NCI-H524 treated with DMSO at 0.1 percent for 48 hours (cell line): ENCODE data around the gene LAX1.
"Not testable (repeated sequence)": the region's sequence is repeated elsewhere in the genome, so short reads cannot be mapped to it uniquely, and the experiment has no call there.

Experiments used
- DNase-seq: peaks from one replicate; lab custom pipeline; 2025; lab: John Stamatoyannopoulos, UW

The LAX1 gene, protein sequence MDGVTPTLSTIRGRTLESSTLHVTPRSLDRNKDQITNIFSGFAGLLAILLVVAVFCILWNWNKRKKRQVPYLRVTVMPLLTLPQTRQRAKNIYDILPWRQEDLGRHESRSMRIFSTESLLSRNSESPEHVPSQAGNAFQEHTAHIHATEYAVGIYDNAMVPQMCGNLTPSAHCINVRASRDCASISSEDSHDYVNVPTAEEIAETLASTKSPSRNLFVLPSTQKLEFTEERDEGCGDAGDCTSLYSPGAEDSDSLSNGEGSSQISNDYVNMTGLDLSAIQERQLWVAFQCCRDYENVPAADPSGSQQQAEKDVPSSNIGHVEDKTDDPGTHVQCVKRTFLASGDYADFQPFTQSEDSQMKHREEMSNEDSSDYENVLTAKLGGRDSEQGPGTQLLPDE

DNA sequence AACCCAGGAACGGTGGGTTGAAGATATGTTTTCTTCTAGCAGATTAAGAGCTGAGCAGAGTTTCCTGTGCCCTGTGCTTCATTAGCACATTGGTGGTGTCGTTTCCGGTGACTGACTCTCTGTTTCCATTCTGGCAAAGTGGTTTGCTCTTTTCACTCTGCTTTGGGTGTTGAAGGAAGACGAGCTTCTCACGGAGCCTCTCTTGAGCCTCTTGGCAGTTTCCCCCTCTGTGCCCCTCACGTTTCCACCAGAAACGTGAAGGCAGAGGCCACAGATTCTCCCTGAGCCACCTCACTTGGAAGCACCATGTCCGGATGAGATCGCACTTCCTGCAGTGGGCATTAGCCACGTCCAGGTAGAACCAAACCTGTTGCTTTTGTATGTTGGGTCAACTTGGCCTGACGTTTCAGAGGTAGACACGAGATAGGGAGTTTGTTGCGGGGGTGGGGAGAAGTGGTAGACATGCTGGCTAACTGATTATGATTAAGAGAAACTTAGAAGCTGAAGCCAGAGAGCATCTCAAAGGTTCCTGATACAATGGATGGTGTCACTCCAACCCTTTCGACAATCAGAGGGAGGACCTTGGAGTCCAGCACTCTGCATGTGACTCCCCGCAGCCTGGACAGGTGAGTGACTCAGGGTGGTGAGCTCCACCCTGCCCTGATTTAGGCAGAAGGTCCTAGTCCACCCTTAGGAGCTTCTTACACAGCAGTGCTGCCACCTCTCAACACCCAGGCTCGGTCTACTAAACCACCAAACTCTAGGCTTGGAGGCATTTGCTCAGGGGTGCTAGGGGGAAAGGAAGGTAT lies at the start of gene LAX1:
Gene LAX1 (plus strand): TSS at position 155 of the 809 bp plus-strand sequence. CDS start 383 bp downstream, at position 538.
- DNase-seq = no peak

DNA sequence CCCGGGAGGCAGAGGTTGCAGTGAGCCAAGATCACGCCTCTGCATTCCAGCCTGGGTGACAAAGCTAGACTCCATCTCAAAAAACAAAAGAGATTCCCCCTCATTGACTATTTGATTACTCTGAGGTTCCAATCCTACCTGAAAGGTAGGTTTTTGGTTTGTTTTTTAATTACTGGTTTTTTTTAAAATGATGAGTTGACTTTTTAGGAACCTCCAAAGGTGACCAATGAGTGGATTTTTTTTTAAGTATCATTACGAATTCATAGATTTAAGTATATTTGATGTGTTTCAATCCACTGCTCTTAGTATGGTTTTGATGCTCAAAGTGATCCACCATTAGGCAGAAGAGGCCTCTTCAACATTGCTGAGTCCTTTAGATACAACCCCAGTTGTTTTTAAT lies 47.9 kb upstream of the LAX1 start:
- DNase-seq = no peak

DNA sequence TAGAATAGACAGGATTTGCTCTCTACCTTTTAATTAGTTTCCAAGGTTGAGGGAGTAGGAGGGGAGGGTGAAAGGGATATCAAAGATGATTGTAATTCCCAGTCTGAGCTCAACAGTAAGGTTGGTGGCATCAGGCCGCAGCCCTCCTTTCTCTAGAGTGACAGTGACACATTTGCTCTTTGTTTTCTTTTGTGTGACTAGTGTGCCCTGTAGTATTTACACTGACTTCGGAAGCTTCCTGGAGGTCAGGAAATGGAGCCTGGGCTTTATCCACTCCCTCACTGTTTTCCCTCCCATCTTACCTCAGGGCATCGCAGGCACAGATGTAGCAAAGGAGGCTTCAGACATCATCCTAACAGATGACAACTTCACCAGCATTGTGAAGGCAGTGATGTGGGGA lies 44.7 kb upstream of the LAX1 start:
- DNase-seq = no peak

DNA sequence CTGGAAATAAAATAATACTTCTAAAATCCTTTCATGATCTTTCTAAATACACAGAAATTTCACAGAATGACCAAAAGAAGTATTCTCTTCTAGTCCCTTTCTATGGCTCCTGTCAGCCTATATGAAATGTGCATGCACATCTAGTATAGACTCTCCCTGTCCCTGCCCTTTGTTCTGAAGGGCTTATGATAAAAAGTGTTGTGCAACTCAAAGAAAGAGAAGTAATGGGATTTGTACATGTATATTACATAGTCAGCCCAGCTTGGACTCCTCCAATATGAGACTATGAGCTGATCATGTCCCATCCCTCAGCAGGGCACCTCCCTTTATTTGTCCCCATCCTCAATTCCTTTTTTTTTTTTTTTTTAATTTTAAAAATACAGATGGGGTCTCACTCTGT lies 42.1 kb upstream of the LAX1 start:
- DNase-seq = no peak

DNA sequence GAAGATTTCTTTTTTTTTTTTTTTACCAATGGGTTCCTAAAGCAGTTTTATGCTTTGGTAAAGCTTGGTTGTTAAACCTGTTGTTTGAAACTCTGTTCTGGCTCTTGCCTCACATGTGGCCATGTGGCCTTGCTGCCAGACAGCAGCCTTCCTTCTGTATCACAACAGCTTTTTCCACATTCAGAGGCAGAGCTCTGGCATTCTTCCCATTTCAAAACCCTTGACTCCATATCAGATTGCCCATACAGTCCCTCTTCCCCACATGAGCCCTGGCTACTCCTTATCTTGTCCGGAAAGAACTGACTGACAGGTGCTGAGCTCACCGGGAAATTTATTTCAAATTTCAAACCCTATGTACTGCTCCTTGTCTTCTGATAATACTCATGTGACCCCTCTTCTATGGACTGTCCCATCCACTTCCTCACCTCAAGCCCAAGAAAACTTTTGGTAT lies 38.5 kb upstream of the LAX1 start:
- no peak for DNase-seq

DNA sequence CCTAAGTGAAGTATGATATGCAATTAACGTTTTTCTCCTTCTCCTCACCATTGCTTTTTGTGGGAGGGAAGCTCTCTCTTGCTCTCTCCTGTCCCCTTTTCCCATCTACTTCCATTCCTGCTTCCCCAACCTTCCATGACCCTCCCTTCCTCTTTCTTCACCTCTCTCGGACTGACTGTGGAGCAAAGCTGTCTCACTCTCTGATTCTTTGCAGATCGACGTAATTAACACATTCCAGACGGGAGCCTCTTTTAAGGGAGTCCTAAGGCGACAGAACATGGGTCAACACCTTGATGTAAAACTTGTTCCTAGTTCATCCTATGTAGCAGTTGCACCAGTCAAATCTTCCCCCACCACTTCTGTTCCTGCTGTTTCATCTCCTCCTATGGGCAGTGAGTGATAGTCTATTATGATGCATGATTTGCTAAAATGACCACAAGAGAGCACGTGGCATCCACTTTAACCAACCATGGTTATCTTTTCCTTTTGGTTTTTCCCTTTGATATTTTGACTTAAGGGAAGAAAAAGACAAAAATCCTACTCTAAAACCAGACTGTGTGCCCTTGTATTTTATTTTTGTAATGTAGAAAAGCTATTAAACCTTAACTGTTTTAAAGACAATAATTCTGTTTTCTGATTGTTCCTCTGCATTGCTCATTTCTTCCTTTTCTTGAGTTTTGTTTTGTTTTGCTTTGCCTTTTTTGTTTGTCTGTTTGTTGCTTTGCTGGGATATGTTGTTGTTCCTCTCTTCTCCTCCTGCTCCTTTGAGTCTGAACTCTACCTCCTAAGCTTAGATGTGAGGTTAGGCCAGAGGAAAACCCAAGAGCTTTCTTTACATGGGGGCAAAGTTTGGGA lies 31.7 kb upstream of the LAX1 start:
- no peak for DNase-seq

DNA sequence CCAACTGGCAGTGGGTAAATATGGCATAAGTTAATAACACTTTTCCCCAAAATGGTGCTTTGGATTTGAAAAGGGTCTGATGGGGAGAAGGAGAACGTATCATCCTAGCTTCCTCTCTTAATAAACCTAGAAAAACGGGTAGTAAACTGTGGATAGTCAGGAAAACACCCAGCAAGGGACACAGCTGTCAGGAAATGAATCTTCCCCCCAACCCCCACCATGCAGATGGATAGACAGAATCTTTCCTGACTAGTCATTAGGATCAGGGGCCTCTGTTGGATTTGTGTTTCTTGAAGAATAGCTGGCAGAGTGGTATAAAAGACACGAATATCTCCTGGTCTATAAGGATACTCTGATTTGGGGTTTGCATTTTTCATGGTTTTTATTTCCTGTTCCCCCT lies 22.5 kb upstream of the LAX1 start:
- no peak for DNase-seq

DNA sequence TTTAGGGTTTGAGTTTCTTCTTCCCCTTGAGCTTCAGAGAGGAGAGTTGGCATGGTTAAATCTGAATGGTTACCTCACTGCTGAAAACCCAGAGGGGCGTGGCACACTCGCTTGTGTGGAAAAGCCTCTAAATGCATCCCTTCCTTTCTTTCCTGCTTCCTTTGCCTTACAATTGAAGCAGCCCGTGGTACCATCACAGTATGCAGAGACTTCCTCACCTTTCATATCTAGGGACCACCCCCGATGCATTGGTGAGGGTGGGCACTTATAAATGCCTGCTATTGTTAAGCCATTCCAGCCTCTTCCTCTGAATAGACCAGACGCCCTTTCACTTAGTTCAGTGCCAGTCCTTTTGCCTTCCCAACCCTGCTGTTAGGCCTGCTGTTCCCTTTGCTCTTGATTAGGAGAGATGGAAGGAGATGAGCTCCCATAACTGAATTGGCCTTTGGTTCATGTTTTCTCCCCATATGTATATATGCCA lies 21.9 kb upstream of the LAX1 start:
- no peak for DNase-seq

DNA sequence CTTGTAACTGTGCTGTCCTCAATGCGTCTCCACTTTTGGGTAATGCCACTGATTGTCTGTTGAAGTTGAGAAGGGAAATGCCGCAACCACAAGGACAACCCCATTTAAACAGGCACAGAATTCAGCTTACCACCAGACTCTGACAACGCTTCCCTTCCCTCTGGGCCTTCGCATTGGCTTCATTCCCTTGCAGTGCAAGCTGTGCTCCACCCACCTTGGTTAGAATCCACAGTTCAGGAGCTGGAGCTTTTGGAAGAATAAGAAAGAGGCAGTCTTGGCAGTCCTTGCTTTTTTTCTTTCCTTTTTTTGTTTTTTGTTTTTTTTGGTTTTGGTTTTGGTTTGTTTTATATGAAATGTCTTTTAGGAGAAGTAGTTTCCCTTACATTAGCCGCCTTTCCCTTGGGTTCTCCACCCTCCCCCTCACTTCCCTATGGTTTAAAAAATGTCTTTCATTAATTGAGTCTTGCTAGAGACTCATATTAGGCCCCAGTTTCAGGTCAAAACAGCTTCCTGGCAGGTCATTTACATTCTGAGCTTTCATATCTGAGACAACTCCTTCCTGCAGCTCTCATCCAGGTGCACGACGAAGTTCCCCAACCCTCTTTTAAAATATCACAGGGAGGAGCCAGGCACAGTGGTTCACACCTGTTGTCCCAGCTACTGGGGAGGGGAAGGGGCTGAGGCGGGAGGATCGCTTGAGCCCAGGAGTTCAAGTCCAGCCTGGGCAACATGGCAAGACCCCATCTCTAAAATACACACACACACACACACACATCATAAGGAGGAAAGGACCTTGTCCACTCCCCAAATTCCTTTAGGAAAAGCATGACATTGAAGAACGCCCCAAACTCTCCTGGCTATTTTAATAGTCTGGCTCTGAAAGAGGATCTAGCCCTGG lies 20.7 kb upstream of the LAX1 start:
- DNase-seq = no peak

DNA sequence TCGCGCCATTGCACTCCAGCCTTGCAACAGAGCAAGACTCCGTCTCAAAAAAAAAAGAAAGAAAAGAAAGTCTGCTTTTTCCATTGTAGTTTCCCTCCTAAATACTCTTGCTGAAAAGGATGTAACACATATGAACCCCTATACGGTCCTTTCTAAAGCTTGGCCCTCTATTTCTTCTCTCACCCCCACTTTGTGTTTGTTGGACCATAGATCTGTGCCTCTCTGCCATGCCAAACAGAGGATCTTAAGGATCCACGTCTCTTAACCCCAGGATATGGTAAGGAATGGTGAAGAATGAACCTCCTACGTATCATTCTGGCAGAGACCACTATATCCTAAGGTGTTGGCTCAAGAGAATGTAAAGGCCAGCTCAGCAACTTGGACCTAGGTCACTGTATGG lies 18.7 kb upstream of the LAX1 start:
- DNase-seq = no peak

DNA sequence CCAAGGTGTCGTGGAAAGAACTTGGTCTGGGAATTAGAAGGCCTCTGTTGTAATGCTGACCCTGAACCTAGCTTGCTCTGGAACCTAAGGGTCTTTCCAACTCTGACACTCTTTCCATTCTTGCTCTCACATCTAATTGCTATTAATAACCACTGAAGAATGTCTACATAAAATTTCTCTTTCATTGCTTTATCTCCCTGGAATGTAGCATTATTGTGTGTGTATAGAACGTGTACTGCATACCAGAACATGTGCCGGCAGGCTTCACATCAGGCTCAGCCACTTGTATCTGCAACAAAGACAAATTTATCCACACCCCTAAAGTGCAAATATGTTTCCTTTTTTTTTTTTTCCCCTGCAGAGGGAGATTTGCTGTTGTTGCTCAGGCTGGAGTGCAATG lies 13.9 kb upstream of the LAX1 start:
- DNase-seq = no peak

DNA sequence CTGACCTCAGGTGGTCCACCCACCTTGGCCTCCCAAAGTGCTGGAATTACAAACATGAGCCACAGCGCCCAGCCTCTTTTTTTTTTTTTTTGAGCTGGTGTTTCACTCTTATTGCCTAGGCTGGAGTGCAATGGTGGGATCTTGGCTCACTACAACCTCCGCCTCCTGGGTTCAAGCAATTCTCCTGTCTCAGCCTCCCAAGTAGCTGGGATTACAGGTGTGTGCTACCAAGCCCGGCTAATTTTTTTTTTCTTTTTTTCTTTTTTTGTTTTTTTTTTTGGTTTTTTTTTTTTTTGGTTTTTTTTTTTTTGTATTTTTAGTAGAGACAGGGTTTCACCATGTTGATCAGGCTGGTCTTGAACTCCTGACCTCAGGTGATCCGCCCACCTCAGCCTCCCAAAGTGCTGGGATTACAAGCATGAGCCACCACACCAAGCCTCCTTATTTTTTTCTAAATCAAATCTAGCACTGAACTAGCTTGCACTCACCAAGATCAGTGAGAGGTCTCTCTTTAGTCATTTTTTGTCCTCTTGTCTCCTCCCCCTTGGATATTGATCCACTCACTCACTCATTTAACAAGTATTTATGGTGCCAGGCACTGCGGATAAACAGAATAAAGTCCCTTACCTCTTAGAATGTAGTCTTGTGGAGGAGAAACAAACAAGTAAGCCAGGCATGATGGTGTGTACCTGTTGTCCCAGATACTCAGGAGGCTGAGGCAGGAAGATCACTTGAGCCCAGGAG lies 13.2 kb upstream of the LAX1 start:
- DNase-seq = not testable (repeated sequence)

DNA sequence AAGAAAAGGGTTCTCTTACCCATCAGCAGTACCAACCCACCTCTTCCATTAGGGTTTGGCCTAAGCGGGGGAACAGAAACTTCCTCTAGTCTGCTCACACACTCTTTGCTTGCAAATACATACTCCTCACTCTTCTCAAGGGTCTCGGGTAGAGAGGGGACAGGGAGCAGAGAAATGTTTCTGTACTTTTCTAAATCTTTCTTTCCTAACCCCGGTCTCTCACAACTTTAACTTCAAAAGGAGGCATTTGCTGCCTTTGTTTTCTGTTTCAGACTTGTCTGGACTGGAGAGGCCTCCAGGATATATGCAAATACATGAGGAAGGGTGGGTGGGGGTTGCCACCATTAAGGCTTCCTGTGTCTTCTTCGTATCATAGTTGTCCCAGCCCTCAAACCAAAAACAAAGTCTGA lies 10.5 kb upstream of the LAX1 start:
- DNase-seq = no peak

DNA sequence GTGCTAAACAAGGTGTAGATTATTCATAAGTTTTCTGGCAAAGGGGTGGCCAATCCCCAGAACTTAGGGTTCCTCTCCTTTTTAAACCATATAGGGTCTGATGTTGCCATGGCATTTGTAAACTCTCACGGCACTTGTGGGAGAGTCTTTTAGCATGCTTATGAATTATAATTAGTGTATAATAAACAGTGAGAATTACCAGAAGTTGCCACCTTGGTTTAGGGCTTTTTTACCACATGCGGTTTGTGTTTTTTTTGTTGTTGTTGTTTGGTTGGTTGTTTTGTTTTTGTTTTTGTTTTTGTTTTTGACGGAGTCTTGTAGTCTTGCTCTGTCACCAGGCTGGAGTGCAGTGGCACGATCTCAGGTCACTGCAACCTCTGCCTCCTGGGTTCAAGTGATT lies 8.9 kb upstream of the LAX1 start:
- DNase-seq = no peak

DNA sequence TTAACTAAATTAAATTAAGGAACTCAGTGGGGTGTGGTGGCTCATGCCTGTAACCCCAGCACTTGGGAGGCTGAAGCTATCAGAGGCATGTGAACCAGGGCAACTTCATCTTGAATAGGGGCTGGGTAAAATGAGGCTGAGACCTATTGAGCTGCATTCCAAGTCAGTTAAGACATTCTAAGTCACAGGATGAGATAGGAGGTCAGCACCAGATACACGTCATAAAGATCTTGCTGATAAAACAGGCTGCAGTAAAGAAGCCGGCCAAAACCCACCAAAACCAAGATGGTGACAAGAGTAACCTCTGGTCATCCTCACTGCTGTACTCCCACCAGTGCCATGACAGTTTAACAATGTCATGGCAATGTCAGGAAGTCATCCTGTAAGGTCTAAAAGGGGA lies 6.2 kb upstream of the LAX1 start:
- not testable (repeated sequence) for DNase-seq

DNA sequence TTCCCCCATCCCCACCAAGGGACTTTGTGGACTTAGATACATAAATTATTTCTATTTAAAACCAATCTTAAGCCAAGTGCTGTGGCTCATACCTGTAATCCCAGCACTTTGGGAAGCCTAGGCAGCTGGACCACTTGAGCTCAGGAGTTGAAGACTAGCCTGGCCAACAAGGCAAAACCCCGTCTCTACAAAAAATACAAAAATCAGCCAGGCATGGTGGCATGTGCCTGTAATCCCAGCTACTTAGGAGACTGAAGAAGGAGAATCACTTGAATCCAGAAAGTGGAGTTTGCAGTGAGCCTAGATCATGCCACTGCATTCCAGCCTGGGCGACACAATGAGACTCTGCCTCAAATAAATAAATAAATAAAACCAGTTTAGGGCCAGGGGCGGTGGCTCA lies 4.5 kb upstream of the LAX1 start:
- no peak for DNase-seq

DNA sequence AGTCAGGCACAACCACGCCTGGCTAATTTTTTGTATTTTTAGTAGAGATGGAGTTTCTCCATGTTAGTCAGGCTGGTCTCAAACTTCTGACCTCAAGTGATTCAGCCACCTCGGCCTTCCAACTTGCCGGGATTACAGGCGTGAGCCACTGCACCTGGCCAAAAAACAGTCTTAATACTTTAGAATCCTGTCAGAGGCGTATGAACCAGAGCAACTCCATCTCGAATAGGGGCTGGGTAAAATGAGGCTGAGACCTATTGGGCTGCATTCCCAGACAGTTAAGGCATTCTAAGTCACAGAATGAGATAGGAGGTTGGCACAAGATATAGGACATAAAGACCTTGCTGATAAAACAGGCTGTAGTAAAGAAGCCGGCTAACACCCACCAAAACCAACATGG lies 3.0 kb upstream of the LAX1 start:
- not testable (repeated sequence) for DNase-seq

DNA sequence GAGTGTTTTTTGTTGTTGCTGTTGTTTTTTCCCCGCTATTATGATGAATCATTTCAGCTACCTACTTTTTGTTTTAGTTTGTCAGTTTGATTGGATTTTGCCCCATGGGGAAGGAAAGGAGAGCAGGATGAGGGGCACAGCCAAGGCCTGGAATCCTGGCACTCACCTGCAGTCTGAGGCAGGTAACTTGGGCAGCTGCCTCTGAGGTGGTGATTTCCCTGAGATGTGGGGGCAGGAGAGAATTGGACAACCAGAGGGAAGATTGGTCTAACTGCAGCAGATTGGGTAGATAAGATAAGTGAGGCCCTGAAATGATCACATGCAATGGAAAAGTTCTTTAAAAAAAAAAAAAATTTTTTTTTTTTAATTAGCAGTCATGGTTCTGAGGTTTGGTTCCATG lies 1.5 kb upstream of the LAX1 start:
- no peak for DNase-seq

DNA sequence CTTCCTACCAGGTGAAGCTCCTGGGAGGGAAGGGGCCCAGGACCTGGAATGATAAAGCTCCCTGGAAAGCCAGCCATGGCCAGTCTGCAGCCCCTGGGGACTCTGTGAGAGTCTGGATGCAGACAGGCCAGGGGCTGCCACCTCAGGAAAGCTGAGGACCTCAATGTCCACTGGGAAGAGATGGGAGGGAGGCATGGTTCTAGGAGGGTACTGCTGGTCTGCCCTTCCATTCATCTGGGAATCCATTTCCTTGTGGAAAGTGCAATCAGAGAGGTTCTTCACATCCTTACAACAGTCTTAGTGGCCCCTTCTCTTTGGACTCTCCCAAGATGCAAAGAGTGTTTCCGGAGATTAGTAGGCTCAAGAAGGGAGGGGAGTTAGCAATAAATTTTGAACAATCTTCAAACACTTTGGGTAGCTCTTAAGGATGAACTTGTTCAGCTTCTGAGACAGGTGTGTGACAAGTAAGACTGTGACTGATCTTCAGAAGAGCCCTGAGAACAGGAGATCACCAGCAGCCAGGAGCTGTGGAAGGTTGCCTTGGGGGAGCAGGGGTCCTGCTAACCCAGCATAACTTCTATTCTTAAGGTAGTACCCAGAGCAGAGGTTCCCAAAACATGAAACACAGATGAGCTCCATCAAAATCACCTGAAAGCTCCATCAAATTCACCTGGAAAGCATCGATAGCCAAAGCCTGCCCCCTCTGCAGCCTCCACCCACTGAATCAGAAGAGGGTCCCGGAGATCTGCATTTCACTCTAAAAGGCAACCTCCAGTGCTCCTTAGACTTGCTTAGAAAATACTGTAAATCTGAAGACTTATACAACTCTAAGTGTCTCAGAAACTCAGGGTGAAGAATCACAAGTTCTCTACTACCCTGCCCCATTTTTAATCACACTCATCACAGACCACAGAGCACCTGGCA lies 616 bp upstream of the LAX1 start:
- DNase-seq = no peak
